ENCODE results near the gene PROSER3. TPM values are rescaled to one million over a fixed set of nuclear protein-coding genes. Genes with fewer than 3 reads are reported as not detected.
A peak's percentile ranks its signal among the peaks of the same experiment; 100 is the strongest.

The PROSER3 gene
- total and polyA plus RNA-seq, 2 donors (not counting 1 experiment from before 2014, with no cell fraction given), result 26.0 to 61.0 TPM

GRCh38 chr19:35746087-35746462, 11.9 kb upstream of the PROSER3 start:
- Histone ChIP-seq H3K9me3 (ENCODE audit: control extremely low read depth in 1 of 3, control insufficient read depth in 2 of 3, insufficient read depth in 1 of 3, low read length in 2 of 3) (no peaks in the 10 kb centered on the region), H3K9ac (ENCODE audit: low read length) (peak overlapping the region; percentile 93), H3K79me2 (ENCODE audit: control insufficient read depth, insufficient read depth, low read length) (peaks cover 71% of the 10 kb centered on the region), H3K27ac (ENCODE audit: low read length in 2 of 2) (peak overlapping the region; percentile 98), H3K4me2 (replicated peaks; ENCODE audit: low read depth, low read length, poor library complexity, severe bottlenecking) (peak overlapping the region; percentile 87), H4K20me1 (ENCODE audit: control insufficient read depth, insufficient read depth, low read length, poor library complexity, severe bottlenecking) (no peaks in the 10 kb centered on the region), H3K4me1 (ENCODE audit: control insufficient read depth in 2 of 2, insufficient read depth in 2 of 2, low read length in 2 of 2) (peaks cover 38 to 59% of the 10 kb centered on the region in 2 donors), H2AFZ (ENCODE audit: insufficient read depth, low read depth, low read length, poor library complexity, severe bottlenecking) (peak overlapping the region; percentile 77), H3K4me3 (ENCODE audit: control extremely low read depth in 1 of 5, extremely low read depth in 1 of 5, insufficient read depth in 1 of 5, low read depth in 2 of 5, low read length in 4 of 5) (peak overlapping the region; percentile 66 to 93 (median 91)), H3K36me3 (replicated peaks in 1 of 2; ENCODE audit: control extremely low read depth in 1 of 2, control insufficient read depth in 1 of 2, extremely low read depth in 1 of 2, insufficient read depth in 2 of 2, low read length in 1 of 2) (no peaks in the 10 kb centered on the region), H3K27me3 (replicated peaks in 1 of 4; ENCODE audit: control extremely low read depth in 1 of 4, control insufficient read depth in 3 of 4, insufficient read depth in 4 of 4, low read length in 3 of 4) (no peaks in the 10 kb centered on the region)
- Mint-ChIP-seq H3K27me3 (no peaks in the 10 kb centered on the region), H3K9me3 (ENCODE audit: insufficient read depth) (no peaks in the 10 kb centered on the region), H3K4me3 (peak overlapping the region; percentile 94), H3K4me1 (peaks cover 59% of the 10 kb centered on the region), H3K27ac (peak overlapping the region; percentile 98)
- WGBS (ENCODE audit: insufficient coverage), result 19% methylated on average over 3 of the region's 4 CpGs
- intact Hi-C loops (cut with micrococcal nuclease), result loop anchor here (10.0 kb wide), 1 partner anchor 469 kb away; the partner anchor contains the start of genes ZNF146 and ZNF565
- POLR2A ChIA-PET, result interaction anchor here (0.7 to 2.3 kb wide), 5 partner anchors 10 to 191 kb away, joined by 4 to 17 read pairs (median 6); partner anchors contain the start of genes HSPB6 and KMT2B
- no peak for TF ChIP-seq EZH2 (IDR thresholded peaks at IDR 0.05; ENCODE audit: borderline replicate concordance, insufficient read depth, low read depth, low read length, poor library complexity, severe bottlenecking)
- CTCF ChIA-PET, result interaction anchor here (0.9 to 2.3 kb wide), 2 partner anchors 44 to 52 kb away, joined by 4 read pairs; no protein-coding TSS in a partner anchor
- DNase-seq (no peak), ATAC-seq (ENCODE audit: low read depth) (no peak)

DNA sequence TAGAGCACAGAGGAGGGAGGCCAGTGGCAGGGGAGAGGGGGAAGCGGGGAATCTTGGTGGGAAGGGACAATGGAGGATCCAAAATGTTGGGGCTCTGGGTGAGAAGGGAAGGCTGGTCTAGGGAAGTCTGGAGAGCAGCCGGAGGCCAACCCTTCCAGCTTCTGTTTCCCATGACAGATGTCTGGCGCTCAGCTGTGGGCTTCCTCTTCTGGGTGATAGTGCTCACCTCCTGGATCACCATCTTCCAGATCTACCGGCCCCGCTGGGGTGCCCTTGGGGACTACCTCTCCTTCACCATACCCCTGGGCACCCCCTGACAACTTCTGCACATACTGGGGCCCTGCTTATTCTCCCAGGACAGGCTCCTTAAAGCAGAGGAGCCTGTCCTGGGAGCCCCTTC, 11.4 kb upstream of the PROSER3 start:
- ChIA-PET CTCF (interaction anchor here (2.3 kb wide), 1 partner anchor 44 kb away, joined by 4 read pairs; no protein-coding TSS in a partner anchor), POLR2A (interaction anchor here (1.5 to 2.3 kb wide), 2 partner anchors 28 to 44 kb away, joined by 6 to 7 read pairs; partner anchors contain the start of gene KMT2B)
- Mint-ChIP-seq H3K9me3 (ENCODE audit: insufficient read depth) (no peaks in the 10 kb centered on the region), H3K27ac (no peak overlapping the region), H3K27me3 (no peaks in the 10 kb centered on the region), H3K4me1 (peaks cover 59% of the 10 kb centered on the region), H3K4me3 (peak overlapping the region; percentile 94)
- peaks cover 70% of the 10 kb centered on the region for H3K79me2 ChIP-seq (ENCODE audit: control insufficient read depth, insufficient read depth, low read length)
- no peak overlapping the region for H3K4me3 ChIP-seq (ENCODE audit: control extremely low read depth in 1 of 5, extremely low read depth in 1 of 5, insufficient read depth in 1 of 5, low read depth in 2 of 5, low read length in 4 of 5)
- H2AFZ ChIP-seq (ENCODE audit: insufficient read depth, low read depth, low read length, poor library complexity, severe bottlenecking), result no peak overlapping the region
- H3K36me3 ChIP-seq (replicated peaks in 1 of 2; ENCODE audit: control extremely low read depth in 1 of 2, control insufficient read depth in 1 of 2, extremely low read depth in 1 of 2, insufficient read depth in 2 of 2, low read length in 1 of 2), result no peaks in the 10 kb centered on the region
- TF ChIP-seq, protein P1, sequence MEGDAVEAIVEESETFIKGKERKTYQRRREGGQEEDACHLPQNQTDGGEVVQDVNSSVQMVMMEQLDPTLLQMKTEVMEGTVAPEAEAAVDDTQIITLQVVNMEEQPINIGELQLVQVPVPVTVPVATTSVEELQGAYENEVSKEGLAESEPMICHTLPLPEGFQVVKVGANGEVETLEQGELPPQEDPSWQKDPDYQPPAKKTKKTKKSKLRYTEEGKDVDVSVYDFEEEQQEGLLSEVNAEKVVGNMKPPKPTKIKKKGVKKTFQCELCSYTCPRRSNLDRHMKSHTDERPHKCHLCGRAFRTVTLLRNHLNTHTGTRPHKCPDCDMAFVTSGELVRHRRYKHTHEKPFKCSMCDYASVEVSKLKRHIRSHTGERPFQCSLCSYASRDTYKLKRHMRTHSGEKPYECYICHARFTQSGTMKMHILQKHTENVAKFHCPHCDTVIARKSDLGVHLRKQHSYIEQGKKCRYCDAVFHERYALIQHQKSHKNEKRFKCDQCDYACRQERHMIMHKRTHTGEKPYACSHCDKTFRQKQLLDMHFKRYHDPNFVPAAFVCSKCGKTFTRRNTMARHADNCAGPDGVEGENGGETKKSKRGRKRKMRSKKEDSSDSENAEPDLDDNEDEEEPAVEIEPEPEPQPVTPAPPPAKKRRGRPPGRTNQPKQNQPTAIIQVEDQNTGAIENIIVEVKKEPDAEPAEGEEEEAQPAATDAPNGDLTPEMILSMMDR (IDR thresholded peaks at IDR 0.05), result no peak
- TF ChIP-seq EZH2 (IDR thresholded peaks at IDR 0.05; ENCODE audit: borderline replicate concordance, insufficient read depth, low read depth, low read length, poor library complexity, severe bottlenecking), result no peak
- H4K20me1 ChIP-seq (ENCODE audit: control insufficient read depth, insufficient read depth, low read length, poor library complexity, severe bottlenecking), result no peaks in the 10 kb centered on the region
- no peak overlapping the region for H3K27ac ChIP-seq (ENCODE audit: low read length in 2 of 2)
- WGBS (ENCODE audit: insufficient coverage), result 90% methylated on average over 4 of the region's 5 CpGs
- intact Hi-C loops (cut with micrococcal nuclease), result loop anchor here (10.0 kb wide), 1 partner anchor 468 kb away; the partner anchor contains the start of genes ZNF146 and ZNF565
- no peak overlapping the region for H3K9ac ChIP-seq (ENCODE audit: low read length)
- DNase-seq (no peak), ATAC-seq (ENCODE audit: low read depth) (no peak)
- peak overlapping the region; percentile 87 for H3K4me2 ChIP-seq (replicated peaks; ENCODE audit: low read depth, low read length, poor library complexity, severe bottlenecking)
- peaks cover 38 to 56% of the 10 kb centered on the region in 2 donors for H3K4me1 ChIP-seq (ENCODE audit: control insufficient read depth in 2 of 2, insufficient read depth in 2 of 2, low read length in 2 of 2)
- no peaks in the 10 kb centered on the region for H3K27me3 ChIP-seq (replicated peaks in 1 of 4; ENCODE audit: control extremely low read depth in 1 of 4, control insufficient read depth in 3 of 4, insufficient read depth in 4 of 4, low read length in 3 of 4)
- H3K9me3 ChIP-seq (ENCODE audit: control extremely low read depth in 1 of 3, control insufficient read depth in 2 of 3, insufficient read depth in 1 of 3, low read length in 2 of 3), result no peaks in the 10 kb centered on the region

Measured in B cell (primary cell).